GM18873 (cell line): Measurements from ENCODE around the gene BFSP2.

Experiments used
- ATAC-seq: cut with Tn5 transposase; IDR thresholded peaks from one replicate; pipeline ENCODE4 v1.9.1; 2021; ENCODE audit warnings: mild to moderate bottlenecking, moderate library complexity, moderate number of reproducible peaks; ENCODE audit not compliant: unreplicated experiment, low FRiP score

The BFSP2 gene, protein sequence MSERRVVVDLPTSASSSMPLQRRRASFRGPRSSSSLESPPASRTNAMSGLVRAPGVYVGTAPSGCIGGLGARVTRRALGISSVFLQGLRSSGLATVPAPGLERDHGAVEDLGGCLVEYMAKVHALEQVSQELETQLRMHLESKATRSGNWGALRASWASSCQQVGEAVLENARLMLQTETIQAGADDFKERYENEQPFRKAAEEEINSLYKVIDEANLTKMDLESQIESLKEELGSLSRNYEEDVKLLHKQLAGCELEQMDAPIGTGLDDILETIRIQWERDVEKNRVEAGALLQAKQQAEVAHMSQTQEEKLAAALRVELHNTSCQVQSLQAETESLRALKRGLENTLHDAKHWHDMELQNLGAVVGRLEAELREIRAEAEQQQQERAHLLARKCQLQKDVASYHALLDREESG

DNA sequence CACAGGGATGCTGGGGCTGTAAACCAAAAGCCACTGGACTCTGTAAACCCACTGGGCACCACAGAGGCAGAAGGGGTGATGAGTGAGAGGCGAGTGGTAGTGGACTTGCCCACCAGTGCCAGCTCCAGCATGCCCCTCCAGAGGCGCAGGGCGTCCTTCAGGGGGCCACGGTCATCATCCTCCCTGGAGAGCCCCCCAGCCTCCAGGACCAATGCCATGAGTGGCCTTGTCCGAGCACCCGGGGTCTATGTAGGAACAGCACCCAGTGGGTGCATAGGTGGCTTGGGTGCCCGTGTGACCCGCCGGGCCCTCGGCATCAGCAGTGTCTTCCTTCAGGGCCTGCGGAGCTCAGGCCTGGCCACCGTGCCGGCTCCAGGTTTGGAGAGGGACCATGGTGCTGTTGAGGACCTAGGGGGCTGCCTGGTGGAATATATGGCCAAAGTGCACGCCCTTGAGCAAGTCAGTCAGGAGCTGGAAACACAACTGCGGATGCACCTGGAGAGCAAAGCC, at the start of gene BFSP2:
TSS of gene BFSP2 (plus strand) at position 51 of the 510 bp plus-strand sequence. CDS start at position 79, 28 bp downstream.
- no peak for ATAC-seq

DNA sequence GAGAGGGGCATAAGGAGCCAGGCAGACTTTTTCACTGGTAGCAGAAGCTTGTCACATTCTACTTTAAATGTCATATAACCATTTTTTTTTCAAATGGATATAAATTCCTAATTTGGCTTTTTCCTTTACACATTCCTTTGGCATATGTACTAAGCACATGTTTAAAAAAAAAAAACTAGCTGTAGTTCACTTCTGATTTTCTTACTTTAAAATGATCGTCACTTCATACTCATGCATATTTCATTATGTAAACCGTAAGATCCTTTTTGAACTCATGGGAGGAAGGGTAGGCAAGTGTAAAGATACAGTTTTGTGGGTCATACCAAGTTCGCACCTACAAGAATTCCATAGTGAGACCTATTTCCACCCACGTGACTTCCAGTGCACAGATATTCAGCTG, 45.1 kb upstream of the BFSP2 start:
- ATAC-seq, result no peak

DNA sequence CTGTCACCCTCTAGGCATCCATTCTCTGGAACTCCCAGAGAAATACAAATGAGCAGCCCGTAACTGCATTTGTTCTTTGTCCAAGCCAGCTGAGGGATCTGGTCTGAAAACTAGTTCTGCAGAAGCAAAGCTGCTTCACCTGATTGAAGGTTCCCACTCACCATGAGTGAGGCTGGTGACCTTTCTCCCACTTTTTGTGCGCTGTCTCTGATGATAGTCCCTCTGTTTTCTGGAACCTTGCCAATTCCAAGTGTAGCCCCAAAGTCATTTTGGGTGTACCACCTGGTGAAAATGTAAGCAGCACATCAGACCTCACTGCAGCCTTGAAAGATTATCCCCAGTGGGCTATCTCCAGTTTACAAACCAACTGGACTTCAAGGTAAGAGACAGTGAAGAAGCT, 39.4 kb upstream of the BFSP2 start:
- no peak for ATAC-seq

DNA sequence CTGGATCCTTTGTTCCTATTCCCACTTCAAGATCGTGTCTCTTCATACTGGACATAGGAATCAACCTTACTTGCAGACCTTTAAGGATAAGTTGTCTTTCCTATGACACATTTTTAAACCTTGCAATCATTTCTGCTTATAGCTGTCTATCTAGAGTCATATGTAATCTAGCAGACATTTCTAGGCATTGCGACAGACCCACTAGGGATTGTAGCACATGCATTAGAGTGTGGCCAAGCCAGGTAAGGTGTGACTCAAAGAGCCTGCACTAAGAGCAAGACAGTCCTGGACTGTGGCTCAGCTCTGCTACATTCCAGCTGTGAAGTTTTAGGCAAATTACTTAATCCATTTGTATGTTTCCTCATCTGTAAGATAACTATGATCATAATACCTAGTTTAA, 38.8 kb upstream of the BFSP2 start:
- ATAC-seq, result no peak

DNA sequence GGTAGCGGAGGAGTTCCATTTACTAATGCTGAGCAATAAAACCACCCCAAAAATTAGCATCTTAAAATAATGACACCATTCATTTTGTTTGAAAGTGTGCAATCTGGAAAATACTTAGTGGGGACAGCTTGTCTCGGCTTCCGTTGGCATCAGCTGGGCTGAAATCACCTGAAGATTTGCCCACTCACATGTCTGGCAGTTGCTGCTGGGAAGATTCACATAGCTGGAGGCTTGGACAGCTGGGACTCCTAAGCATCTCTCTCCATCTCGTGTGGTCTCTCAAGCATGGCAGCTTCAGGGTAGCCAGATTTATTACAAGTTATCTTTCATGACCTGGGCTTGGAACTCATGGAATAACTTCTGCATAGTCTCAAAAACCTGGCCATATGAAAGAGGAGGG, 38.4 kb upstream of the BFSP2 start:
- ATAC-seq, result no peak

DNA sequence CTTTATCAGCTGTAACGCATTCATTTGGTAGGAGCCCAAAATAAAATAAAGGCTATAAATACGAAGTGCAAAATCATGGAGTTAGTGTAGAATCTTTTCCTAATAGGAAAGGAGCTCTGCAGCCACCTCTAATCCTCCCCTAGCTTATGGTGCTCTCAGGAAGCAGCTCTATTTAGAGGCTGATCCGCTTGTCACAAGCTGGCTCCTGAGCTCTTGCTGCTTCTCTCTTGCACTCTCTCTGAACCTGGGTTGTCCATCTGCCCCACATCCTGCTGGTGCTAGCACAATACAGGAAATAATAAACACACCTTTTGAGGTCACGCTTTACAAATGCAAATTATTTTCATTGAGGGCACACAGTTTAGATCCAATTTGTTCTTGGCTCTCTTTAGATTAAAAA, 37.3 kb upstream of the BFSP2 start:
- no peak for ATAC-seq

DNA sequence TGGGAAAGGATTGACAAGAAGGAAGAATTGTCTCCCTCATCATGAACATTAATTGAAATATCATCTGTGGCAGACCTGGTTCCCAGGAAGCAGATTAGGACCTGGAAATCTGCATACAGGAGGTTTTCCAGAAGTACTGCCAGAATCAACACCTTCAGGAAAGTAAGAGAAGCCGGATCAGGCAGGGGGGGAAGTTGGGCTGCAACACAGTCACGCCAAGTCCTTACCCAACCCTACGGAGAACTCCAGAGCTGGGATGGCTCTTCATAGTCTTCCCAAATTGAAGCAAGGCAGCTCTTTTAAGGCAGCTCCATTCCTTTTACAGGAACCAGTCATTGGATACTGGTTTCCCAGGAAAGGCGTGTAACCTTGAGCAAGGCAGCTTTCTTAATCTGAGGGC, 35.2 kb upstream of the BFSP2 start:
- ATAC-seq, result no peak

DNA sequence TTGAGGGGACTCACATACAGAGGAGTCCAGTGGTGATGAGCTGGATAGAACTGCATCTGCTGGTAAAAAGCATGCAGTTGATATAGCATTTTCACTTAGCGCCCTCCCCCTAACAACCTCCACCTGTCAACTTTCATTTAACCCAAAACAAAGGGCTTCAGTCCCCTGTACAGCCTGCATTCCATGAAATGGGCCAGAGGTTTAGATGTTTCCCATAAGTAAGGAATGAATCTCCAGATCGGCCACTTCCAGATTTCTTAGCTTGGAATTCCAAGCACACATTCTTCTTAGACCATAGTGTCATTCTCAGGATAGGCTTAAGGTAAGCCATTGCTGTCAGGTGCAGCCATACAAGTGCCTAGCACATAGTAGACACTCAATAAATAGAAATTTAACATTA, 32.9 kb upstream of the BFSP2 start:
- no peak for ATAC-seq

DNA sequence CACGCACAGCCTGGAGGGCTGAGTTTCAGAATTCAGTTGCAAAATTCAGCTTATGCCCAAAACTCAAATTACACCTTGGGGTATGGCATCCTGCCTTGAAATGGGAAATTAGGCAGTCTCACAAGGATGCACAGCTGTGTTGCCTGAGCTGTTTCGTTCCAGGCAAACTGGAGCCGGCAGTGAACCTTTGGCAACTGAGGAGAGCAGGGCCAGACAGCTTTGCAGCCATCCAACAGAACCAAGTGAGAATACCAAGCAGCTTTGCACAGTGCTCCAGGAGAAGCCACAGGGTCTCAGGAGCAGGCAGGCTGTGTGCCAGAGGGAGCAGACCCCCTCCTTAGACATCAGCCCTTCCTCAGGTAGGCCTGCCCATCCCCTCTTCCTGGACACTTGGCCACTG, 32.5 kb upstream of the BFSP2 start:
- no peak for ATAC-seq

DNA sequence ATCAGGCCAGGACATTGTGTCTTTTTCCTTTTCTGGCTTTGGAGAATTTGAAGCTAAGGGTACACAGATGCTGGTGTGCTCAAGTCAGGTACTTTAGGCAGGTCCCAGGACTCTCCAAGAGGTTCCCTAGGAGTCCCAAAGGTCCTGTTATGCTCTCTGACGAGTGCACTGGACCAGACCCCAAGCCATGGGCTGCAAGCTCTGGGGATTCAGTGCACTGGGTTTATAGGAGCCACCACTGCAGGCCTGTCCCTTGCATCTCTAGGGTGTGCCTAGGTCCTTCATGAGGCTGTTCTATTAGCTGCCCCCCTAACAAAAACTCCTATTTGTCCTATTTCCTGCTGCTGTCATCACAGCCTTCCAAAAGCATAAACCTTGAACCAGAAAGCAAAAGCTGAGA, 31.9 kb upstream of the BFSP2 start:
- ATAC-seq, result no peak

DNA sequence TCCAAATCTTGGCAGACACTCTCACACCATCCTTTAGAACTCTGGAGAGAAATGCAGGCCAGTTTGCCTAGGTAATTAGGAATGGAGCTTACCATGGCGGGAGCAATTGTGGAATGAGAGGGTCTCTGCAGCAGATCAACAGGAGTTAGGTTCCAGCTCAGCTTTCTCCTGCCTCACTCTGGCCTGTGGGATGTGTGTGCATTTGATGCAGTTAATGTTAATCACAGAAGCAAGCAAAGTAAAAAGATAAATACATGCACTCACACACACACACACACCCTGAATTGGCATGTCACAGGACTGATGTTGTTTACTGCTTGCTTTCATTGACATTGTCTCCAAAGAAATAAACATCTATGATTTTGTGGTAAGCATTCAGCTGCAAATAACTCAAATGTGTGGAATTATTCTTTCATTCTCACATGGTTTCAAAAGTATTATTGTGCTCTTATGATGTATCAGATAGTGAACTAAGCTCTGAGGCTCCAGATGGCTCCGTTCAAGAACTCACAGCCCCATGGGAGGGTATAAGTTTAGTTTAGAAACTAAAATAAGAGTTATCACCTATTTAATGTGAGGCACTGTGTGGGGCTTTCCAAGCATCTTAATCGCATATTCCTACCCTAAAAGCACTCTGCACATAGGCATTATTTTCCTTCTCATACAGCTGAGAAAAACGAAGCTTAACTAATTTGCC, 31.3 kb upstream of the BFSP2 start:
- no peak for ATAC-seq

DNA sequence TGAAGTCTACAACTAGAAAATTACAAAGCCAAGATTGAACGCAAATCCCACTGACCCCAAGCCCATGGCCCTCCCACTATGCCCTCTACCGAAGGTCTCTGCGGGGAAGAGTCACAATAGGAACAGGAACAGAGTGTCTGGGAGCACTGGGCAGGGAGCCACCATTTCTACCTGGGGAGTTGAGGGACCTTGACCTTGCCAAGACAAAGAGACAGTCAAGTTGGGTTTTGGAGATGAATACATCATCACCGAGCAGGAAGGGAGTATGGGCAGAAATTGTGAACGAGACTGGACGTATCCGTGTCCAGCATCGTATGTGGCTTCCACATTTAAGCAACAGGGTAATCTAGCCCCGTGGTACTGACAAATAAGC, 30.8 kb upstream of the BFSP2 start:
- ATAC-seq, result no peak

DNA sequence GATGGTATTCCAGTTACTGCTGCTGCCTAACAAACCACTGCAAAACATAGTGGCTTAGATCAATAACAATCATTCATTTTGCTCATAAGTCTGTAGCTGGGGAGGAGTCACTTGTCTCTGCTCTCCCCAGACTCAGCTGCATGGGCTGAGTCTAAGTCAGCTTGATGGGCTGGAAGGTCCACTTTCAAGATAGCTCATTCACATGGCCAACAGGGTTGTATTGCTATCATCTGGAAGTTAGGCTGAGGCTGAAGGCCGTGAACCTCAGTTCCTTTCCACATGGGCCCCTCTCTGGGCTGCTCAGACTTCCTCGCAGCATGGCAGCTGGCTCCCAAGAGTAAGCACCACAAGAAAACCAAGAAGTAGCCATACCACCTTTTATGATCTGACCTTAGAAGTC, 28.7 kb upstream of the BFSP2 start:
- no peak for ATAC-seq

DNA sequence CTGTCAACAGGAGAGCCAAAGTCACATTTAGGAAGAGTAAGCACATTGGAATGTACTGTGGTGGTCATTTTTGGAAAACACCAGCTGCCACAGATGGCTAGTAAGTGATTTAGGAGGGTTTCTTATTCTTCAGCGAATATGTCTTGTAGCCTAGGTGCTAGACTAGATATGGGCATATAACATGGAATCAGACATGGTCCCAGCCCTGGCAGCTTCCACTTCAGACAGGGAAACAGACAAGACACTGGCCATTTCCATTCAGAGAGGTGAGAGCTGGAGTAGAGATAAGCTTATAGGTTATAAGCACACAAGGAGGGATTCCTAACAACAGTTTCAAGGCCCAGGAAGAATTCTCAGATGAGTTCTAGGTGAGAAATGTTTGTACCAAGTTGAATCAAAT, 28.2 kb upstream of the BFSP2 start:
- ATAC-seq, result no peak

DNA sequence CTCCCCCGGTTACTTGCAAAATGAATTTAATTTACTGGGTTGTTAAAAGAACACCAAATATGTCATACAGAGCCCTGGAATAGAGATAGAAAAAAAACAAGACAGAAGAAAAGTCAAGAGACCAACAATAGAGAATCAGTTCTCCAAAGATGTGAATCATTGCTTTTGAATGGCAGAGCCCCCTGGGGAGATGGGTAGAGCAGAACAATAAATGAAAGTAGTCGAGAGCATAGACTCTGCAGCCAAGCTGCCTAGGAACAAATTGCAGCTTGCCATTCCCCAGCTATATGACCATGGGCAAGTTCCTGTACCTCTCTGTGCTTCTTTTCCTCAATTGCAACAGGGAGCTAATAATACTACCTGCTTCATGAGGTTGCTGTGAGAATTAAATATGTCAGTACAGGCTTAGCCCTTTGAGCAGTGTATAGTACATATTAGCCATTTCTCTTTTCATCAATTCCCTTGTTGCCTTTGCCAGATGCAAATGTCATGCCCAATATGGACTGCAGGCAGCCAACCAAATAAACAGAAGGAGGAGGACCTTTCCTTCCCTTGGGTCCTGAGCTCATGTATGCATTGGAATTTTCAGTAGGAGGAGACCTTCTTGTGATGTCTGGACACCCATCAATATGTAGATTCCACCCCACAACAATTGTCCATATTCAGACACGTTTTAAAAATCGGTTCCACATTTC, 25.0 kb upstream of the BFSP2 start:
- no peak for ATAC-seq

DNA sequence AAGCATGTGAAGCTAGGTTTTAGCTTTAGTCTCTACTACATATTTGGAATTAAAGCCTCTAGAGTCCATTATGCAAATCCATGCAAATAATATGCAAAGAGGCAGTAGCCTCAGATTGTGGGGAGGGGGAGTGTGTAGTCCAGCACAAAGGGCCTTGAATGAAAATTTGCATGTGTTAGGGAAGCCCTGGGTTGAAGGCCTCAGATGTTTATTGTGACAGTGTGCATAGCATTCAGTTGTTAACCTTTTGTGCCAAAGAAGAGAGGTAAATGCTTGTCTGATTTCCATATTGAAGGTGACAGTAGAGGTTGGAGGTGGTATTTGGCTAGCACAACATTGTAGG, 24.5 kb upstream of the BFSP2 start:
- ATAC-seq, result no peak

DNA sequence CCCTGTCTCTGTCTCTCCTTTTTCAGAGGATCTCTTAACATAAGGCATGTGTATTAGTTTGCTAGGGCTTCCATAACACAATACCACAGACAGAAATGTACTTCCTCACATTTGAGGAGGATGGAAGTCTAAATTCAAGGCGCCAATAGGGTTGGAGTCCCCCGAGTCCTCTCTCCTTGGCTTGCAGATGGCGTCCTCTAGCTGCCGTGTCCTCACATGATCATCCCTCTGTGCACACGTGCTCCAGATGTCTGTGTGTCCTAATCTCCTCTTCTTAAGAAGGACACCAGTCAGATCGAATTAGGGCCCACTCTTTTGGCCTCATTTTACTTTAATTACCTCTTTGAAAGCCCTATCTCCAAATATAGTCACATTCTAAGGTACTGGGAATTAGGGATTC, 23.0 kb upstream of the BFSP2 start:
- ATAC-seq, result no peak

DNA sequence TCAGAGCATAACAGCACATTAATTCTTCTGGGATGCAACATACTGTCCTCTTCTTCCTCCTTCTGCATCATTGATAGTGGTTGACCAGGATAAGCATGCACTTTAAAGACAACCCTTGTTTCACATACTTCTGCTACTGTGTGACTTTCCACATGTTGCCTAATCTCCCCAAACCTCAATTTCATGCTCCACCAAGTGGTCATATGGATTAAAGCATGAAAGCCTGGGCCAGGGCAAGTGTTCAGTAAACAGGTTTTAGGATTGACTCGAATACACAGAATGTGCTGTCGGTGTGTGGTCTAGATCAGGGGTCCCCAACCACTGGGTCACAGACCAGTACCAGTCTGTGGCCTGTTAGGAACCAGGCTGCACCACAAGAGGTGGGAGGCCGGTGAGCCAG, 22.5 kb upstream of the BFSP2 start:
- no peak for ATAC-seq

DNA sequence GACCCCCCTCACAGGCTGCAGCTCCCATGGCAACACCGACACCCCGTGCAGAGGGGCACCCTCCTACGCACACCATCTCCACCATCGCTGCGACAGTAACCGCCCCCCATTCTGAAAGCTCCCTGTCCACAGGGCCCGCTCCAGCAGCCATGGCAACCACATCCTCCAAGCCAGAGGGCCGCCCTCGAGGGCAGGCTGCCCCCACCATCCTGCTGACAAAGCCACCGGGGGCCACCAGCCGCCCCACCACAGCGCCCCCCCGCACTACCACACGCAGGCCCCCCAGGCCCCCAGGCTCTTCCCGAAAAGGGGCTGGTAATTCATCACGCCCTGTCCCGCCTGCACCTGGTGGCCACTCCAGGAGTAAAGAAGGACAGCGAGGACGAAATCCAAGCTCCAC, 19.9 kb upstream of the BFSP2 start:
- ATAC-seq, result no peak

DNA sequence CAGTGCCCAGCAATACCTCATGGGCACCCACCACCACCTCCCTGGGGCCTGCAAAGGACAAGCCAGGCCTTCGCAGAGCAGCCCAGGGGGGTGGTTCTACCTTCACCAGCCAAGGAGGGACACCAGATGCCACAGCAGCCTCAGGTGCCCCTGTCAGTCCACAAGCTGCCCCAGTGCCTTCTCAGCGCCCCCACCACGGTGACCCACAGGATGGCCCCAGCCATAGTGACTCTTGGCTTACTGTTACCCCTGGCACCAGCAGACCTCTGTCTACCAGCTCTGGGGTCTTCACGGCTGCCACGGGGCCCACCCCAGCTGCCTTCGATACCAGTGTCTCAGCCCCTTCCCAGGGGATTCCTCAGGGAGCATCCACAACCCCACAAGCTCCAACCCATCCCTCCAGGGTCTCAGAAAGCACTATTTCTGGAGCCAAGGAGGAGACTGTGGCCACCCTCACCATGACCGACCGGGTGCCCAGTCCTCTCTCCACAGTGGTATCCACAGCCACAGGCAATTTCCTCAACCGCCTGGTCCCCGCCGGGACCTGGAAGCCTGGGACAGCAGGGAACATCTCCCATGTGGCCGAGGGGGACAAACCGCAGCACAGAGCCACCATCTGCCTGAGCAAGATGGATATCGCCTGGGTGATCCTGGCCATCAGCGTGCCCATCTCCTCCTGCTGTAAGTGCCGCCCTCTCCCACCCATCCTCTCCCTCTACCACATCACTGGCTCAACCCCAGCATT, 19.2 kb upstream of the BFSP2 start:
- ATAC-seq, result no peak
